Keratinocyte (primary cell): ENCODE results near the gene UGT2B7. TPM values are rescaled to one million over a fixed set of nuclear protein-coding genes. Genes with fewer than 3 reads are reported as not detected.

Experiments used
- DNase-seq: peaks from one replicate; pipeline ENCODE4 v3.0.0-alpha.2; 2011; ENCODE audit warnings: low read depth, missing footprints, low spot score
- FAIRE-seq: peaks from 2 replicates; lab custom pipeline; 2011; peaks lifted over from hg19 to GRCh38; lab: Jason Lieb, UNC
- H2AFZ ChIP-seq: 2 replicates; pipeline ENCODE4 v1.6.0; 2012; ENCODE audit warnings: low read length, control low read depth, inconsistent platforms; ENCODE audit not compliant: control insufficient read depth
- H3K27ac ChIP-seq: 2 replicates; pipeline ENCODE4 v1.5.1; 2011; ENCODE audit warnings: low read length; ENCODE audit not compliant: control insufficient read depth, insufficient read depth
- H3K27me3 ChIP-seq: 3 replicates; pipeline ENCODE4 v1.6.0; 2011; ENCODE audit warnings: low read length; ENCODE audit not compliant: control insufficient read depth, insufficient read depth; ENCODE audit errors: extremely low read depth
- H3K36me3 ChIP-seq, 2 experiments: 2 replicates in 1 of 2; 3 replicates in 1 of 2; pipeline ENCODE4 v1.5.1; 2011; ENCODE audit warnings: low read length in 2 of 2, mild to moderate bottlenecking in 1 of 2; ENCODE audit not compliant: control insufficient read depth in 2 of 2, insufficient read depth in 2 of 2; ENCODE audit errors: extremely low read depth in 1 of 2
- H3K4me1 ChIP-seq: 3 replicates; pipeline ENCODE4 v1.5.1; 2011; ENCODE audit warnings: low read length; ENCODE audit not compliant: control insufficient read depth, insufficient read depth; ENCODE audit errors: extremely low read depth
- H3K4me2 ChIP-seq: 3 replicates; pipeline ENCODE4 v1.6.0; 2011; ENCODE audit warnings: low read depth, low read length; ENCODE audit not compliant: control insufficient read depth, insufficient read depth; ENCODE audit errors: extremely low read depth
- H3K4me3 ChIP-seq, 3 experiments: fragments of 200-600 bp in 1 of 3; sonication (generic) in 1 of 3; 2 replicates in 2 of 3; 3 replicates in 1 of 3; pipeline ENCODE4 v1.5.1; 2011 to 2016; ENCODE audit warnings: low read length in 3 of 3, mild to moderate bottlenecking in 3 of 3, control low read depth in 2 of 3, inconsistent platforms in 1 of 3, low read depth in 1 of 3, mixed read lengths in 1 of 3, mixed run types in 1 of 3, moderate library complexity in 1 of 3; ENCODE audit not compliant: control insufficient read depth in 2 of 3, insufficient read depth in 2 of 3; ENCODE audit errors: extremely low read depth in 1 of 3
- H3K79me2 ChIP-seq: 2 replicates; pipeline ENCODE4 v1.6.0; 2012; ENCODE audit warnings: low read length; ENCODE audit not compliant: control insufficient read depth, insufficient read depth
- H3K9ac ChIP-seq: 3 replicates; pipeline ENCODE4 v1.6.0; 2011; ENCODE audit warnings: low read length; ENCODE audit not compliant: control insufficient read depth, insufficient read depth; ENCODE audit errors: extremely low read depth
- H3K9me1 ChIP-seq: 3 replicates; pipeline ENCODE4 v1.6.0; 2011; ENCODE audit warnings: low read length; ENCODE audit not compliant: control insufficient read depth, insufficient read depth; ENCODE audit errors: extremely low read depth
- H3K9me3 ChIP-seq: 2 replicates; pipeline ENCODE4 v1.5.1; 2012; ENCODE audit warnings: low read depth, low read length; ENCODE audit not compliant: control insufficient read depth
- H4K20me1 ChIP-seq: 3 replicates; pipeline ENCODE4 v1.6.0; 2011; ENCODE audit warnings: low read length; ENCODE audit not compliant: control insufficient read depth, insufficient read depth; ENCODE audit errors: extremely low read depth
- CTCF ChIP-seq, 3 experiments: IDR thresholded peaks in 1 of 3; conservative IDR thresholded peaks in 1 of 3; optimal IDR thresholded peaks in 1 of 3; 2 replicates in 2 of 3; 3 replicates in 1 of 3; pipeline versions ENCODE3 to v1.5.1; 2011; ENCODE audit warnings: low read length in 3 of 3, mild to moderate bottlenecking in 3 of 3, moderate library complexity in 2 of 3, control low read depth in 1 of 3, inconsistent platforms in 1 of 3; ENCODE audit not compliant: insufficient read depth in 2 of 3; ENCODE audit errors: extremely low read depth in 1 of 3
- EZH2 ChIP-seq: IDR thresholded peaks from one replicate; pipeline ENCODE4 v1.6.1; 2012; ENCODE audit warnings: inconsistent platforms, mild to moderate bottlenecking, low read length, moderate library complexity
- dilution Hi-C: fragments of 300-500 bp; cut with MboI; formaldehyde crosslinking; loops from one replicate; pipeline ENCODE4 v1.7.0; 2020; ENCODE audit warnings: low sequenced_read_pairs; ENCODE audit not compliant: extremely low pct_ligation_motif_present
- polyA plus RNA-seq, 5 experiments: library from polyadenylated mRNA; depleted of rRNA in 3 of 5; stranded (reverse) in 3 of 5; stranded (forward) in 1 of 5; unstranded in 1 of 5; fragments of >200 nt; gene quantifications; 1 replicate in 1 of 5; 2 replicates in 3 of 5; 3 replicates in 1 of 5; pipeline versions ENCODE4 v1.2.1 to v1.2.3, GENCODE V29; 2011 to 2012; ENCODE audit warnings: missing spikeins in 2 of 5, low read depth in 1 of 5, low replicate concordance in 1 of 5

UGT2B7 gene
- polyA plus RNA-seq, 1 donor (not counting 4 experiments of a cell fraction or from before 2014, with no cell fraction given): 0.05 TPM

GRCh38 chr4:69116645-69117321 is 20.5 kb downstream of the UGT2B7 start:
- FAIRE-seq: no peak
- dilution Hi-C loops: no loop called here
- Histone ChIP-seq H3K4me1 (no peaks in the 10 kb centered on the region), H3K79me2 (no peaks in the 10 kb centered on the region), H3K9ac (no peak overlapping the region), H2AFZ (no peak overlapping the region), H3K27ac (no peak overlapping the region), H4K20me1 (no peaks in the 10 kb centered on the region), H3K9me1 (no peaks in the 10 kb centered on the region), H3K4me2 (no peak overlapping the region), H3K9me3 (no peaks in the 10 kb centered on the region), H3K4me3 (no peak overlapping the region), H3K36me3 (no peaks in the 10 kb centered on the region), H3K27me3 (no peaks in the 10 kb centered on the region)
- TF ChIP-seq EZH2: no peak
- TF ChIP-seq CTCF (optimal IDR thresholded peaks at IDR 0.05 in 1 of 3, IDR thresholded peaks at IDR 0.05 in 1 of 3, conservative IDR thresholded peaks at IDR 0.05 in 1 of 3; ENCODE audit: extremely low read depth in 1 of 3, insufficient read depth in 2 of 3, low read length in 3 of 3): no peak
- DNase-seq: no peak

- Histone ChIP-seq H2AFZ (no peak overlapping the region), H3K27ac (peak overlapping the region; percentile 18)
Measured at GRCh38 chr4:69120870-69121269, 24.6 kb downstream of the UGT2B7 start.

More at GRCh38 chr4:69120870-69121269, 24.6 kb downstream of the UGT2B7 start:
- dilution Hi-C loops: no loop called here
- DNase-seq (no peak), FAIRE-seq (no peak)
- Histone ChIP-seq H3K79me2 (no peaks in the 10 kb centered on the region), H3K4me3 (no peak overlapping the region), H3K9me3 (no peaks in the 10 kb centered on the region), H3K4me1 (peaks cover 8% of the 10 kb centered on the region), H3K27me3 (no peaks in the 10 kb centered on the region), H3K9ac (no peak overlapping the region), H3K4me2 (no peak overlapping the region), H3K9me1 (no peaks in the 10 kb centered on the region), H4K20me1 (no peaks in the 10 kb centered on the region), H3K36me3 (no peaks in the 10 kb centered on the region)
- no peak for TF ChIP-seq EZH2
- TF ChIP-seq CTCF (optimal IDR thresholded peaks at IDR 0.05 in 1 of 3, IDR thresholded peaks at IDR 0.05 in 1 of 3, conservative IDR thresholded peaks at IDR 0.05 in 1 of 3; ENCODE audit: extremely low read depth in 1 of 3, insufficient read depth in 2 of 3, low read length in 3 of 3): no peak
